UCSD-AML1 (cell line): ENCODE data around the gene SALL1.

Experiments
- DNase-seq: peaks from one replicate; lab custom pipeline; 2025; ENCODE audit not compliant: unreplicated experiment; lab: John Stamatoyannopoulos, UW

The SALL1 gene

DNA sequence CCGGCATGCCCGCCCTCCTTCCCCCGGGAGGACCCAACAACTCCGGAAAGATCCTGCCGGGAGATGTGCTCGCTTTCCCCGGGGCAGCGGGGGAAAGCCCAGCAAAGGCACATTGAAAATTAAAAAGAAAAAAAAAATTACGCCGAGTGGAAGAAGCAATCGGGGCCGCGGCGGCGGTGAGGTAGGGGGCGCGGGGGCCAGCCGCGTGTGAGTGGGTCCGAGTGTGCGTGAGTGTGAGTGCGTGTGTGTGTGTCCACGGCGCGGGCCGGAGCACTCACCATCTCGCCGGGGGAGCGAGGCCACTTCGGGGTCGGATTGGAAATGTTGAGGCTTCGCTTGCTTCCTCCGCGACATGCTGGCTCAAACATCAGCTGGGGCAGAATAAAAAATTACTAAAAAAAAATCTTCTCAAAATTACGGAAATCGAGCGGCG is at the start of gene SALL1:
Gene SALL1, minus strand, starts transcription at position 383 of the 433 bp plus-strand sequence. Its CDS starts 29 bp downstream, at position 354.
- no peak for DNase-seq

DNA sequence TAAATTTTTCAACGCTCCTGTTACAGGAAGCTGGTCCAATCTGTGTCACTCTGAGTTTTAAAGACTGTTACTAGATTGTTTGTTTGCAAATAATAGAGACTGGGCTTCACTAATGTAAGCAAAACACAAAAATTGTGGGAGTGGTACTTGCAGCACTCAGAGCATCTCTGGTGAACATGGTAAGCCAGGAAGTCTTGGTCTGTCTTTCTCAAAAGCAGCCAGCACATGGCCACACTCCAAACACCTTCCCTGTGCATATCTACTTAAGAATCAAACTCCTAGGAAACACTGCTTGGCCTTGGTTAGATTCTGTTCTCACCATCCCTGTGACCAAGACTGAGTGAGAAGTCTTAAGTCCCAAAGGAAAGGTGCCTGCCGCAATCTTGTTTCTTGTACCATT is 49.7 kb upstream of the SALL1 start:
- no peak for DNase-seq

DNA sequence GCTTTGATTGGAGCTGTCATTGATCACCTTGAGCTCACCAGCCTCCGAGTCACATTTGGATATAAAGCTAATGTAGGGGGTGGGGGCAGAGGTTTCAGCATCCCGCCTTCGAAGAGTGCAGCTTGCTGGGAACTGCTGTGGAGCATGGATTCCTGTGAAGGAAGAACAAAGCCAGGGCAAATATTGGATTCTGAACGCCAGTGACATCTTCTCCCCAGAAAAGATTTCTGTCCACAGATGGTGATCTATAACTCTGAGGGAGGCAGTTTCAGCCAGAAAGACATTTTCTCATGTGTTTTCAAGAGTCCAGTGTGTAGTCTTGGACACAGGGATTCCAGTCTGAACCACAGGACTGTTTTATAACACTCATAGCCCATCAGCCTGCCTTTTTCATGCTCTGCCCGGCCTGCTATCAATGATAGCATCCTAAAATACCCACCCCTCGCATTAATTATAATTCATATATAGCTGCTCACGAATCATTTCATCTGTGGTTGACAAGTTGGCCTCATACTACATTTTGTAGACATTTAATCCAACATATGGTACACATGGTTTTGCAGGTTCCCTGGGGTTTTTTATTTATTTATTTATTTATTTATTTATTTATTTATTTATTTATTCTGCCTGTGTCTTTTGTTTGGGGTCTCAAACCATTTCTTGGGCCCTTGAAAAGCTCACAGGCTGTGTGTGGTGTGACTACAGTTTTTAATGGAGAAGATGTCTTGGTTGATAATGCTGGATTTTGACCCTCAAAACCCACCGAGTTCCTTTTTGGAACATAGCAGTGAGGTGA is 47.1 kb upstream of the SALL1 start:
- DNase-seq = no peak

DNA sequence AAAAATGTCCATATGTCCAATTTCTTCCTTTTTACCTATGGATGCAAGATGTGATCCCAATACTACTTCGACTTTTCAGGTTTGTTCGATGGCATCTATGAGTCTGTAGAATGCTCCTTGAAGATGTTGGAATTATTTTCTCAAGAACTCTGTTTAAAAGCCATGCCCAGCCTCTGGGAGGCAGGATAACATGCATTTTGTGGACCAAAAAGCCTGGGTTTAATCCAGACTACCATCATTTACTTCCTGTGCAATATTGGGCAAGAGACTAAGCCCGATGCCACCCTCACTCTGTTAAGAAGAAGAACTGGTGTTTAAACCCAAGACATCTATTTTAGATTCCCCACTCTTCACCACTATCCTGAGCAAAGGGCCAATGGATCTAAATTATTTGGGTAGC is 42.8 kb upstream of the SALL1 start:
- DNase-seq = no peak

DNA sequence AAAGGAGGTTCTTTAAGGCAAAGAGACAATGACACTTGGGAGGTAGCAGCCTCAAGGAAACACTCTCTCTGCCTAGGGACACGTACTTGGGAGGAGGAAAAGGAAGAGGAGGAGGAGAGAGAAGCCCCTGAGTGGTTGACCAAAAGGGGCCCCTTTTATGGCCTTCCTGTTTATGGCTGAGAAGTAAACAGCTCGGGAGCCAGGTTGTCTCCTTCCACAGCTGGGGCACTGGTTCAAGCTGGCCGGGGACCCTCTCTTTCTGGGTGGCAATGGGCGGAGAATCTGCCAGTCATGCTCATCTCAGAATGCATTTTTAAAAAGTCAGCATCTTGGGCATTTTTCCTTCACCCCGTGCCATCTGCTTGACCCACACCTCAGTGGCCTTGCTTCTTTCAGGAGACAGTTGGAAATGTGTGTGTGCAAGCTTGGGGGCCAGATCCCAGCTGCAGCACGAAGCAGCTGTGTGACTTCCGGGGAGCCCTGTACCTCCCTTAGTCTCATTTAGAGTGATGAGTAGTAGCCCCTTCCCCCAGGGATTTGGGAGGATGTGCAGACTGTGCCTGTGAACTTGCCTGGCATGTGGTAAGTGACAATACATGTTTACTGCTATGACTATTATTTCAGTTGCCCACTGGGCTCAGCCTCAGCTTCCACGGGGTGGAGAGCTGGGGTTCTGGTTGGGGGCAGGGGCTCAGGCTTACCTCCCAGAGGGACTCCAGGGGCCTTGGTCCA is 33.8 kb upstream of the SALL1 start:
- no peak for DNase-seq

DNA sequence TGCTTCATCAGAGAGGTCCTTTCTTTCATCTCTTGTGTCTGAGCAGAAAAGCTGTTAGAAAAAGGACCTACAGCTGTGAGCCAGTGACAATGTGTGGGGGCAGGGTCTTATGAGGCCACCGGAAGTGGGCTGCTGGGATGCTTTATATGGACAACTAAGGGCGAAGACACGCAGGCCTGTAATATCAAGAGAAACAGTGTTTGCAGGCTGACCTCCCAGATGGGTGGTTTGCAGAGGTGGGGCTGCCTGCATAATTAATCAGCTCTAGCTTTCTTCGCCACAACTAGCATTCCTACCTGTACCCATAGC is 30.4 kb upstream of the SALL1 start:
- no peak for DNase-seq

DNA sequence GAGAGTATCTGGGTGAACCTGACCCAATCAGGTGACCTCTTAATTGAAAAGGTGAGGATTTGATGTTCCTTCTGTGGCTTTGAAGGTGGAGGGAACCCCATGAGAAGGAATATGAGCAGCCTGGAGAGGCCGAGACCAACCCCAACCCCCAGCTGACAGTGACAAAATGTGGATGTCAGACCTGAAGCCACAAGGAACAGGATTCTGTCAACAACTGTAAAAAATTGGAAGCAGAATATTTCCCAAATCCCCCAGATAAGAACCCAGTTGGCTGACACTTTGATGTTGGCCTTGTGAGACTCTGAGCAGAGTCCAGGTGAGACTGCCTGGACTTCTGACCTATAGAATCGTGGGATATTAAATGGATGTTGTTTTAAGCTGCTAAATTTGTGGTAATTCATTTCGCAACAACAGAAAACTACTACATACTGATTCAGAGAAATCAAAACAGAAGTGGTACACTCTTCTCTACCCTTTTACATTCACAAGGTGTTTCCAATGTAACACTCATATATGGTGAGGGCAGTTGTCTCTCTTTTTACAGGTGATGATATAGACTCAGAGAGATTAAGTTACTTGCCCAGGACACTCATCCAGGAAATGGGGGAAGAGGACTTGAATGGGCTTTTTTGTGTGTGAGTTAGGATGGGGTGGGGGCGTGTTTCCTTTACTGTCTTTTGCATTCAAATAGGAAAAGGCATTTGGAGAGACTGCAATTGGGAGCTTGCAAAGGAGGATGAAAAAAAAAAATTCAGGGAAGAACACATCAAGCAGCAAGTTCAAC is 29.8 kb upstream of the SALL1 start:
- DNase-seq = no peak

DNA sequence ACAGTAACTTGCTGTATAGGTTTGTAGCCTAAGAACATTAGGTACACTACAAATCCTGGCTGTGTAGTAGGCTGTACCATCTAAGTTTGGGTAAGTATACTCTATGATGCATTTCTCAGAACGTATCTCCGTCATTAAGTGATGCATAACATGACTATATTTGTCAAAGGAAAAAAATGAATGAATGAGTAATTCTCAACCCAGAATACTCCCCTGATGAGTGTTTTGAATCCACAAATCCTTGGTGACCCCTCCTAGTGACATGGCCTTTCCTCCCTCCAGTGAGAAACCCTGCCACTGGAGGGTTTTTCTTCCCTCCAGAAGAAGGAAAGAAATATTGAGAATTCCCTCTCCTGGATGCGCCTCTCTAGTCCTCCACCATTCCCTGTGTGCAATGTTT is 24.0 kb upstream of the SALL1 start:
- no peak for DNase-seq

DNA sequence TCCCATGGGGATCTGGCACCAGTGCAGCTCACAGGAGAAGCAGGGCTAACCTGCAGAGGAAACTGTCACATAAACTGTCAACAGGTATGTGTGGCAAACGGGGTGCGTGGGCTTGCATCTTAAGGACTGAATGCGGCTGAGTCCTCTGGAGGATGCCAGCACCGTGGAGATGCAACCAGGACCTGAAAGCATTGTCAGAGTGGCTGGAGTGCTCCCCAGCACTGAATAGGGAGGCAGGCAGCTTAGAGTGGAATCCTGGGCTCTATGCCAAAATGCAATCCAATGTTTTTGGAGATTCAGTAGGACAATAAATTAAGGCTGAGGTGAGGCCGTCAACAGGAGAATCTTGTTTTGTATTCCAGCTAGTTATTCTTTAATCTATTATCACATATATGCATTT is 21.3 kb upstream of the SALL1 start:
- DNase-seq = no peak

DNA sequence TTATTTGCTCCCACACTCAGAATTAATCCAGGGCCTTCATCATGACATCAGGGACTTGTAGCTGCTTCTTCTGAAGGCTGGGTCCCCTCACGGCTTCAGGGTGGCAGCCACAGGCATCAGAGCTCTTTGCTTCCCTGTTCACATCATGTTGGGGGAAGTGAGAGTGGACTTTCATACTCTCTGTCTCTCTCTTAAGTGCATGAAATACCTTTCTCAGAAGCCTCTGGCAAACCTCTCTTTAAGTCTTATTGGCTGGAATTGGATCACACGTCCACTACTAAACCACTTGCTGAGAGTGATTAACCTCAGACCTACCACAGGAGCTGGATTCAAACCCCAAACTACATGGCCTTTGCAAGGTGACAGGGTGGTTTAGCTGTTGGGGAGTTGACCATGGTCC is 17.7 kb upstream of the SALL1 start:
- DNase-seq = no peak

DNA sequence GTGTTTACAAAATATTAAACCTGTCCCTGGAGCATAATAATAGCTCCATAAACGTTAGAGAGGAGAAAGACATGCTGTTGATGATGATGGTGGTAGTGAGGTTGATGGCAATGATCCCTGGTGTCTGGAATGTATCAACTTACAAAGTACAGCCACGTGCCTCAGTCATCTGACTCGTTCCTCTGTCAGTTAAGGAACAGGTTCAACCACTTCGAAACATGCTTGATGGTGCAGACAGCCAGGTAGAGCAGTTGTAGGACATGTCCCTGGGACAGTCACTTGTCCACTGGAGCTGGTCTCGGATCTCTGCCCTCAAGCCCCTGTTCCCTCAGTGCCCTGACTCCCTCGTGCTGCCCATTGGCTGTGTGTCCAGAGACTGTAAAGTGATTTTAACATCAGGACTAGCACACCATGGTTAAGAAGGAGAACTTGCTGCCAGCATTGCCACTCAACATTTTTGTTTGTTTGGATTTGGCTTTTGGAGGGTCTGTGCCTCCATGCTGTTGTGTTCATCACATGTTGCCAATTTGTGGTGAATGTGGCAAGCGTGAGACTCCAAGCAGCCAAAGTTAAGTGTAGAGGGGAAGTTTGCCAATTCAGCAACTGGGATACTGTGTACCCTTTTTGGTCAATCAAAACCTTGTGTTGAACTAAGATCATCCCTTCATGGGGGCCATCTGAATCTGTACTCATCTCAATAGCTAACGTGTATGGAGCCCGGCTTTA is 16.3 kb upstream of the SALL1 start:
- no peak for DNase-seq

DNA sequence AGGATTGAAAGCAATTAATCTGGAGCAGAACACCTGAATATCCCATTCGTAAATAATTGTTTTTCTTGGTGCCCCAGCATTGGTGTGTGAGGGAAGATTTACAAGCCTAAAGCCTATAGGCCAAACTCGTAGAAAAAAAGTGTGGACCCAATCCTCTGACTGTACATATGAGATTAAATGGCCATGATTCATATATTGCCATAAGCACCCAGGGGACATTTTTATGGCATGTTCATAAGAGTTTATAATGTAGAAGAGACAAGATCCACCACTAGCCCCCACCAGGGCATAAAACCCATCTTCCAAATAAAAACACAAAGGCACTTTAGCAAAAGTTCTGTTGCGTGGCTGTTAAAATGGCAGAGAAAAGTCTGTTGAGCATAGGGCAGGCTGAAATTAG is 15.5 kb upstream of the SALL1 start:
- no peak for DNase-seq

DNA sequence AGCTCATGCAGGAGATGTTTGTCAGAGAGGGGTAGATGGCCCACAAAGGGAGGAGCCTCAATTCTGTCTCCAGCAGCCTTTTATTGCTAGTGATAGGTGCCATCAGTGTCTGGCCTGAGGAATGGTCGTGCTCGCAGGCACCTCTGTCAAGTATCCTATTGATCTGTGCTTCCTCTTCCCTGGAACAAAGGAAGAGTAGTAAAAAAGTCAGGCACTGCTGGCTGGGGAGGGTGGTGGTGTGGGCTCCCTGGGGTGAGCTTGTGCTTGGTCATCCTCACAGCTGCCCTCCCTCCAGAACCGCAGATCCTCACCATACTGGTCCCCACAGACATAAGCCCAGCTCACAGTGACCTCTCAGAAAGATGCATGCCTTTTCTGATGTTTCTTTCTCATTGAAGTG is 15.0 kb upstream of the SALL1 start:
- DNase-seq = no peak

DNA sequence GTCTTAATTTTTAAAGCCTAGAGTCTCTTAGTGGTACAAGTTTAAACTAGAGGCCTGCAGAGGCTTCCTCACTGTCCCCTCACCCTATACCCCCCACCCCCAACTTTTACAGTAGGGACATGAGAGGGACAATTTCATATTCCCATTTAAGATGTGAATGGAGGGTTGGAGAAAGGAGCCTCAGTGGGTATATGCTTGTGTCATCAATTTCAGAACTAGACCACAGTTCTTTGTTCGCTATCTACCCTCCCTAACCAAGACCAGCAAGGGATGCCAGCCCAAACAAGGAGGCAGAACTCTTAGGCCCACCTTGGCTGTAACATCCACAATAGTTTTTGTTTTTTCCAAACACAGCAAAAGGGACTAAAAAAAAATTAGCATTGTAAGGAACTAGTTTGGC is 14.0 kb upstream of the SALL1 start:
- DNase-seq = no peak

DNA sequence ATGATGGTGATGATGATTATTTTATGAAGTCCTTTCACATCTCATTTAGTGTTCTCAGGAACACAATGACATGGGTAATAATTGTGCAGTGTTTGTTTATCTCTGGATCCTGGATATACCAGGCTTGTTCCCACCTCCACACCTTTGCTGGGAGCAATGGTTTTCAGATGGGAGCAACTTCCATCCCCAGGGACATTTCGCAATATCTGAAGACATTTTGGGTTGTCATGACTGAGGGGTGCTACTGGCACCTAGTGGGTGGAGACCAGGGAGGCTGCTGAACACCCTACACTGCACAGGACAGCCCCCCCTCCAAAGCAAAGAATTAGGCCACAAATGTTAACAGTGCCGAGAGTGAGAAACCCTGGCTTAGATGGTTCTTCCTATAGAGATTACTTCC is 13.5 kb upstream of the SALL1 start:
- no peak for DNase-seq

DNA sequence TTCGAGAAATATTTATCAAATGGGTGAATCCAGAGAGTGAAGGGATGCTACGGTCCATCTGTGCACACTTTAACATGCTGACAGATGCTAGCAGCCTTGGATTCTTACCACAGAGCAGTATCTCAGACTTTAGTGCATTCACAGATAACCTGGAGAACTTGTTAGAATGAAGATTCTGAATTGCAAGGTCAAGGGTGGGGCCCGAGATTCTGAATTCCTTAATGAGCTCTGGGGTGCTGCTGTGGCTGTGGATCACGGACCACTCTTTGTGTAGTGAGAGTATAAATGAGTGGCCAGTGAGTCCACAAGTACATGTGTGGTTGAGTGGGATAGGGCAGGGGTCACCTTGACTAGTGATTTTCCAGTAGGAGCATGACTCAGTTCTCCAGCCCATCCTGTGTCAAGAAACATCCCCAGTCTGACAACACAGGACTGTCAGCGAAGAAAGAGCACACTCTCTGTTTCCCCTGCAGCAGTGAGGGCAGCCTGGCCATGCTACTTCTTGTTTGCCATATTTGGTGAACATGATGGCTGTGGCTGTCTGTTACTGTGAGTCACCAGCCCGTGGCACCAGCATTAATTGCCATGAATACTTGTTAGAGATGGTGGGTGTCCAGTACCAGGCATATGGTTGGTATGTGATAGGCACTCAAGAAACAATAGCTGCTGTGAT is 13.0 kb upstream of the SALL1 start:
- no peak for DNase-seq

DNA sequence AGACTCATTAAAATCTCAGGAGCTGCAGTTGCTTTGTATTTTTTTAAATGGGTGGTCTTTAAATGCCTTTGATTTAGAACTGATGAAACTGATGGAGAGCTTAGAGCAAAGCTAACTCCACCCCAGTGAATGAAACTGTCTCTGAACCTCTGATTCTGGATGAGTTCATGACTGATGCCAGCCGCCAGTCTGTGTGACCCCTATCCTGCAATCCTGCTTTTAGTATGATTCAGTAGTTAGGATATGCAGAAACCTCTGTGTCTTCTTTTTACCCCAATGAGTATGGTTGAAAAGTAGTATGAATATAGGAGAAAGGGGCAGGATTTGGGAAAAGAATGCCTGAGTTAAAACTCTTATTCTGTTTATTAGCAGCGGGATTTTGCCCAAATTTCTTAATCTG is 12.3 kb upstream of the SALL1 start:
- no peak for DNase-seq

DNA sequence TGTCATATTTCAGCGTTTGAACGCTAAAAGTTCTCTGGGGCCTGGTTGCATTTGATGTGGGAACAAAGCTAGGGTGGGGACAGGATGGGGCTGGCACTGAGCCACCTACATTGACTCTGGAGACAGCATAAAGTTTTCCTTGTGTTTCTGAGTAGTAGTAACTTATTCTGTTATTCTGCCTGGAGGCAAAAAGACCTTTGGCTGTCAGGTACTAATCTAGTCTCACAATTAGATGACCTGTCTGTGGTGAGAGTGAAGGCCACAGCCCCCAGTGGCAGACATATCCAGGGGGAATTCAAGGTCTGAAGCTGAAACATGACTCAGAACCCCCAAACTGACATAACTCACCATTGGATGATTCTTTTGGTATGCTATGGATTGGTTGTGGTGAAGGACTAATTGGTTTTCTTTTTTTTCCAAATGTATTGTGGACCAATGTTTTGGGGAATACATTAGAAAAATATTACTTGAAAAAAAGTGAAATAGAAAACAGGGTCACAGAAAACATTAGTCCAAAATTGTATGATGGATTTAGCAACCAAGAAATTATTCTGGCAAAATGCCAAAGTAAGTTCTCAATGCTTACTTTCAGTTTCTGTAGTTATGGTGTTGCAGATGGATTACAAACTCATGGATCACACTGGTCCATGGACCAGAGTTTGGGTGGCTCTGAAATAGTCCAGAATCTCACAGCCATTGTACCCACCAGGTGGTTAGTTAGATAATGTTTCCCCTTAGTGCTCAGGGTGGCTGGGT is 10.5 kb upstream of the SALL1 start:
- no peak for DNase-seq

DNA sequence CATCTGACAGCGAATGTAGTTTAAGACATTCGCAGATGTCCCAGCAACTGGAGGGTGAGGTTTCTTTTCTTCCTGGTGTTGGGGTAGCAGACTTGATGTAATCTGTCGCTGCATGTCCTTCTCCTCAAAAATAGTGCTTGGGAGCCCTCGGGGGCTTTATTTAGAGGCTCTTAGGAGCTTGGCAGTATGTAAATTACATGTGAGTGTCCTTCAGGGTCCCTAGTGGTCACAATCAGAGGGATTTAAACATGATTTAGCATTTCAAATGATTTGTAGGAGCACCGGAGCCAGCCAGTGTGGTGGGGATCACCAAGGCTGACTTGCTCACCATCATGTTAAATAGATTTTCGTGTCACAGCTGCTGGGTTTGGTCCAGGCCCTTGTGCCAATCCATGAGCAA is 8.8 kb upstream of the SALL1 start:
- DNase-seq = no peak

DNA sequence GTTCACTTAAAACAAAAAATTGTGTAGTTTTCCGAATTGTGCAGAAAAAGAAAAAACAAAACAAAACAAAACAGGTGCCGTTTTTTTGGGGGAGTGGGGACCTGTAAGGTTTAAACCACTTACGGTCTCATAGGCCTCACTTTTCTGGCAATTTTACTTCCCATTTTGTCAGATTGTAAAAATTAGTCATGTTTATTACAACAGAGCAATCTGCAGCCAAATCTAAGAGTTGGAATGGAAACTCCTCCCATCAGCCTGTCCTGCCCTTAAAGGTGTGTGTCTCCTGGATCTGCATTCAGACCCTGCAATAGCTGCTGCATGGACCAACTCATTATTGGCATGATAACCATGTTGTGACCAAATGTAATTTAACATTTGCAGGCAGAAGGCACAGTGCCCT is 8.2 kb upstream of the SALL1 start:
- no peak for DNase-seq
